NCI-H128 (cell line): ENCODE results near the gene CHCHD6.

ENCODE experiments used
- DNase-seq: peaks from one replicate; lab custom pipeline; 2025; ENCODE audit not compliant: unreplicated experiment; lab: John Stamatoyannopoulos, UW

Gene CHCHD6

DNA sequence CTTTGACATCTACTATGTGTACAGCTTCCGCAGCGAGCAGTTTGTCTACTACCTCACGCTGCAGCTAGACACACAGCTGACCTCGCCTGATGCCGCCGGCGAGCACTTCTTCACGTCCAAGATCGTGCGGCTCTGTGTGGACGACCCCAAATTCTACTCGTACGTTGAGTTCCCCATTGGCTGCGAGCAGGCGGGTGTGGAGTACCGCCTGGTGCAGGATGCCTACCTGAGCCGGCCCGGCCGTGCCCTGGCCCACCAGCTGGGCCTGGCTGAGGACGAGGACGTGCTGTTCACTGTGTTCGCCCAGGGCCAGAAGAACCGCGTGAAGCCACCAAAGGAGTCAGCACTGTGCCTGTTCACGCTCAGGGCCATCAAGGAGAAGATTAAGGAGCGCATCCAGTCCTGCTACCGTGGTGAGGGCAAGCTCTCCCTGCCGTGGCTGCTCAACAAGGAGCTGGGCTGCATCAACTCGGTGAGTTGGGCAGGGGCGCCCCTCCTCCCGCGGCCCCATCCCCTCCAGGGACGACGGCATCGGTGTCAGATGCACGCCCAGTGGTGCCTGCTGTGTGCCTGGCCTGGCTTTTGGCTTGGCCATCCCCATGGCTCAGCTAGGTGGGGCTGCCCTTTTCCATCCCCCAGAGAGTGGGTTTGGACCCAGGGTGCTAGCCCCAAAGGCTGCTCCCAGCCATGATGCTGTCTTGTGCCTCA lies 285.4 kb downstream of the CHCHD6 start:
- no peak for DNase-seq

DNA sequence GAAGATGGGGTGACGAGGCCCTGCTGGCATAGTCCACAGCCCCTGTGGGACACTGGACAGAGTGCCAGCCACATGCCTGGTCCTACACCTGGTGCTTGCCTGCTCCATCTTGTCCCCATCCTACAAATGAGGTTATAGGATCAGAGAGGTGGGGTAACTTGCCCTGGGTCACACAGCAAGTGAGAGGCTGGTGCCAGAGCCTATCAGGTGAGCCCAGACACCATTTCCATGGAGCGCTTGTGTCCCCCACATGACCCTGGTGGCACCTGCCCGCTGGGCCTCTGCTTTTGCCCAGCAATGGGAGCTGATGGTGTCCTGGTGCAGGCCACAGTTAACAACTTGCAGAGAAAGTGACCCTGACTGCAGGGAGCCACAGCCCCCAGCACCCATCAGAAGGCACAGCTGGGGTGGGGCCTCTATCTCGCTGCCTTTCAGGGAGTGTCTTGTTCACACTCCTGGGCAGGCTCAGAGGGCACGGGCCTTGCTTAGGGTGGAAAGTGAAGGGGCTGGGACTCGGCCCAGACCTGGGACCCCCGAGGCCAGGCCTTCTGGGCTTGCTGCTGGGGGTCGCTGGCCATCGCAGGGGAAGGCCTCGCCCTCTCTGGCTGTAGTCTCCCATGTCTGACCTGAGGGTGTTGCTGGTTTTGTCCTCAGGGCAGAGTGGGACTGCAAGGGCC lies 286.1 kb downstream of the CHCHD6 start:
- DNase-seq, result no peak

DNA sequence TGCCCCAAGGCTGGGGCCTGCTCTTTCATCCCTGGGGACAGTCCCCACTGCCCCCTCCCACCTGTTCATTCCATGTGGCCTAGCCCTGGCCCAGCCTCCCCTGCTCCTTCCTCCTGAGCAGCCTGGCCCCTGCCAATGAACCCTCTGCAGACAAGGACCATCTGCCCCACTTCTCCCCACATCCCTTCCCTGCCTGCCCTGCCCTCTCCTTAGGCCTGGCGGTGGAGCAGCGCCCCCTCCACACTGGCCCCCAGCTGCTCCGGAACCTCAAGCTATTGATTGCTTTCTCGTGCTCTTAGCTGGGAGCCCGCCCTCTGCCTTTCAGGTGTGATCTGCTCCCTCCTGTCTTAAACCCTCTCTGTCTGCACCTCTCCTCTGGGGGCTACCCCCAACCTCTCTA lies 286.9 kb downstream of the CHCHD6 start:
- DNase-seq, result no peak

DNA sequence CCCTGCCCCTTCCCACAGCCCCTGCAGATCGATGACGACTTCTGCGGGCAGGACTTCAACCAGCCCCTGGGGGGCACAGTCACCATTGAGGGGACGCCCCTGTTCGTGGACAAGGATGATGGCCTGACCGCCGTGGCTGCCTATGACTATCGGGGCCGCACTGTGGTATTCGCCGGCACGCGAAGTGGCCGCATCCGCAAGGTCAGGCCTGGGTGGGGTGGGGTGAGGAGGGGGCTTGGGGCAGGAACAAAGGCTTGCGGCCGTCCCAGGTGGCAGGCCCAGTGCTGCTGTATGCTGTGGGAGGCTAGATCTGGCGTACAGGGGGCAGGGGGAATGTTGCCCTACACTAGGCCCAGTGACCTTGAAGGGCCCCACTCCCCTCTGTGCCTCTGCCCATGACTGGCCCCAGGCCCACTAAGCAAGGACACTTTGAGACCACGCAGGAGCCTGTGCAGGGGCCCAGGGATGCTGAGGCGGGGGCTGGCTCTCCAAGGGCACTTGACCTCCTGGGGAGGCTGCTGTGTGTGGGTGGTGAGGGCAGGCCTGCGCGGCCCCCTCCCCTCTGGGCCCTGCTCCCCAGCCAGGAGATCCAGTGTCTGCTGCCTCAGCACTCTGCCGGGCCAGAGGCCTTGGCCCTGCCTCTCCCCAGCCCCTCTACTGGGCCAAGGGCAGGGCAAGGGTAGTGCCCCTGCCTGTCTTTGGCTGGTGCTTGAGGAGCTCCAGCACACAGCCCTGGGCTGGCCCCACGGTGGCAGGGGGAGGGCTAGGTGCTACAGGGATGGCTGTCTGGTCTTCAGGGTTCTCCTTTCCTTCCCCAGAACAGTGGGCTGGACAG lies 287.5 kb downstream of the CHCHD6 start:
- DNase-seq, result no peak

DNA sequence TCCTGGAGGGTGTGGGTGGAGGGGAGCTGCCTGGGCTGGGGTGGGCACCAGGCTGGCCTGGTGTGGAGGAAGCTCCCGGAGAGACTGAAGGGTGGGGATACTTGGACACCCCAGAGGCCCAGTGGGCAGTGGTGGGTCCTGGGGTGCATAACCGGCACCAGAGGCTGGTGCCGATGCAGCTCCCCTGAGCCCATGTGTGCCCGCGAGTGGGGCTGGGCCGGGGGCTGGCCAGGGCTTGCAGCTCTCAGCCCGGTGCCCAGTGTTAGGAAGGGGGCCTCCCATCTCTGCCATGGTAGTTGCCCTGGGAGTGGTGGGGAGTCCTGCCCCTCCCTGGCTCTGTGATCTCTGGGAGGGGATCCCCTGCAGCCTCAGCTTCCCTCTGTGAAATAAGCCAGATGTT lies 288.2 kb downstream of the CHCHD6 start:
- no peak for DNase-seq

DNA sequence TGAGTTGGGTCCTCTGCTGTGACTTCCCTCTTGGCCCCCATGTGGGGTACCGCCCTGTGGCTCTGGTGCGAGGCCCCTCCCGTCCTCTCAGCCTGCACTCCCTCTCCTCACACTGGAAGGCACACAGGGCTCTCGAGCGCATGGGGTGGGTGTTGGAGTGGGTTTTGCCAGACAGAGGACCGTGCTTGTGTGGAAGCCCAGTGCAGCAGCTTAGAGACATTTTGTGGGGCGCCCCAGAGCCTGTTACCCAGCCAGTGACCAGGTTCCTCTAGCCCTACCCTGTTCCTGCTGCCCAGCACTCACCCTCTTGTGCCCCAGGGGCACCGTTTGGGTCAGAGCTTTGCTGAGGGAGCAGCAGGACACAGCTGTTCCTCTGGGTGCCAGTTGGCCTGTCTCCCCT lies 288.7 kb downstream of the CHCHD6 start:
- DNase-seq, result no peak

DNA sequence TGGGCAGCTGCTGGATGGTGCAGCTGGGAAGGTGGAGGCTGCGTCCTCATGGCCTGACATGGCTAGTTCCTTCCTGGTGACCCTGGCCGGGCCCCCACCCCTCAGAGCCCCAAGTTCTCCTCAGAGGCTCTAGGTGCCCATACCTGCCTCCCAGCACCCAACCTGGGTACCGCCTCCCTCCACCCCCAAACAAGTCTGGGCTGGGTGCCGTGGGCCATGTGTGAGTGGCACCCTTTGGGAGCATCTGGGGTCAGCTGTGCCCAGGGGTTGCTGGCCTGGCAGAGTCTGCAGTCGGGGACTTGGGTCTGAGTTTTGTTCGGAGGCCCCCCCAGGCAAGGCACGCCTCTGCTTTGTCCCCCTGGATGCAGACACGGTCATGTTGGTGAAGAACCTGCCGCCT lies 289.4 kb downstream of the CHCHD6 start:
- DNase-seq, result no peak

DNA sequence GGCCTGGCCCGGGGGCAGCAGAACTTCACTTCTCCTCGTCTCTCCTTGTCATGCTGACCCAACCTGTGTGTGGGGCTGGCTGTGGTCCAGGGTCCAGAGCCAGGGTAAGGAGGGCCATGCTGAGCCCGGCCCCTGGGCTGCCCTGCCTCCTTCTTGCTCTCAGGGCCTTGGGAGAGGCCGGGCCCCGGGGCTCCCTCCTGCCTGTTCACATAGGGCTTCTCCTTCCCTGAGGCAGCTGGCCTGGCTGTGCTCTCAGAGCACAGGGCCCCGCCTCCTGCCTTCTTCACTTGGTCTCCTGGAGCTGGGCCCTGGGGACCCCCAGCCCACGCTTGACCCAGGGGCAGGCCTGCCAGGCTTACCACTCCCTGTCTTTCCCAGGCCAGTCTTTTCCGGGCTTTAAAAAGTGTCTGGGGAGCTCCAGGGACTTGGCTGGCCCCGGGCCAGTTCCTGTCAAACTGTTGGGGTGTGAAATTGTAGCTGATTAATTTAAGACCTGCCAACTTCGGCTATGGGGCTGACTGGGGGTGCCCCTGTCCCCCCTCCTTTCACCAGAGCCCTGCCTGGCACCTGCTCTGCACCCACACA lies 290.7 kb downstream of the CHCHD6 start:
- no peak for DNase-seq

DNA sequence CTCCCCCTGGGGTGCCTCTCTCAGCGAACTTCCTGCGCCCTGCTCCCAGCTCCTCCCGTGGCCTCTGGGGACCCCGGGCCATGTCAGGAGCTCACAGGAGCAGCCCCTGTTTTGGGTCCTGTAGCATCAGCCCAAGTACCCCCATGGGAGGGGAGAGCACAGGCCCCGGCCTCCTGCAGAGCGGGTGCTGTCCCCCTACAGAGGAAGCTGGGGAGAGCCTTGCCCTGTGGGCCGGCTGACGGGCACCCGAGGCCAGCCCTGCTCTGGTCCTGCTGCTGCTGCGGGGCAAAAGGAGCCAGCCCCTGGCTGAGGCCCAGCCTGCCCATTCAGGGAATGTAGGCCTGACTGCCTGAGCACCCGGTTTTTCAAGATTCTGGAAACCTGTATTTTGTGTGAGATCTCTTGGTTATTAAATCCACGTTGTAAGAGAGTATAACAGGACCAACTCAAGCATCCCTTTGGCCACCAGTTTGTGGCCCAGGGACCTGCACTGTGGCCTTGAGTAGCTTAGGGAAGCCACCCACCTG lies 291.3 kb downstream of the CHCHD6 start:
- DNase-seq, result no peak

DNA sequence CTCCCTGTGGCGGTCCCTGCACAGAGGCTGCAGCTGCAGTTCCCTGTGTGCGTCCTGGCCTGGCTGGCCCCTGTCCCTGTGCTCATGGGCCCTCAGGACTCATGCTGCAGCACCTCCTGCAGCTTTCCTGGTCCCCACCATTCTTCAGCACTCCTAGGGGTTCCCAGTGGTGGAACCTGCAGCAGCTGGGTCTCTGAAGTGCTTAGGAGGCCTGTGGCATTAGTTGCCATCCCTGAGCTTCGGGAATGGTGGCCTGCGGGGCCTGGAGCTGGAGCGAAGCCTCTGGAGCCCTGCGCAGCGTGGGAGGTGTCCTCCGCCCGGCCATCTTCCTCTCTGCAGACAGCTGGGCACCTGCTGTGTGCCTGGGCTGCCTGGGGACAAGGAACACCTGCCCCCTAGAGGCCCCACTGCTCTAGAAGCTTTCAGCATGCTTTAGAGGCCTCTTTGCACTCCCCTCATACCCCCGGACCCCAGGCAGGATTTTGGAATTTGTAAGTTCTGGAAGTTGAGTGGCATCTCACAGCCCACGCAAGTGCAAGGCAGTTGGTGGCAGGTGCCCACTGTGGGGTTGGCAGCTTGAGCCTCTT lies 292.0 kb downstream of the CHCHD6 start:
- DNase-seq, result no peak

DNA sequence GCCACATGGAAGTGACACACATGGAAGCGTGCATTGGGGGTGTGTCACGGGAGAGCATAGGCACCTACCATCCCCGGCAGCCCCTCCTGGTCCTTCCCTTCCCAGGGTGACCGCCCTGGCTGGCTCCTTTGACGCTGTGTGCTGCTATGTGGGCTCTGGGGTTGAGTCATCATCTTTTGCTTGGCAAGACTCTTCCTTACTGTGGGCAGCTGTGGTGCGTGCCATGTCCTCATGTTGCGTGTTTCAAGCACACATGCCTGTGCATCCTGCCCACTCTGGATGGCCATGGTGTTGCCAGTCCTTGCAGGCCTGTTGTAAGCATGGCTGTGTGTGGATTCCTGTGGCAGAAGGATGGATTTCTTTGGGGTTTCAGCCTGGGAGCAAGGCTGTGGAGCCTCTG lies 292.9 kb downstream of the CHCHD6 start:
- no peak for DNase-seq

DNA sequence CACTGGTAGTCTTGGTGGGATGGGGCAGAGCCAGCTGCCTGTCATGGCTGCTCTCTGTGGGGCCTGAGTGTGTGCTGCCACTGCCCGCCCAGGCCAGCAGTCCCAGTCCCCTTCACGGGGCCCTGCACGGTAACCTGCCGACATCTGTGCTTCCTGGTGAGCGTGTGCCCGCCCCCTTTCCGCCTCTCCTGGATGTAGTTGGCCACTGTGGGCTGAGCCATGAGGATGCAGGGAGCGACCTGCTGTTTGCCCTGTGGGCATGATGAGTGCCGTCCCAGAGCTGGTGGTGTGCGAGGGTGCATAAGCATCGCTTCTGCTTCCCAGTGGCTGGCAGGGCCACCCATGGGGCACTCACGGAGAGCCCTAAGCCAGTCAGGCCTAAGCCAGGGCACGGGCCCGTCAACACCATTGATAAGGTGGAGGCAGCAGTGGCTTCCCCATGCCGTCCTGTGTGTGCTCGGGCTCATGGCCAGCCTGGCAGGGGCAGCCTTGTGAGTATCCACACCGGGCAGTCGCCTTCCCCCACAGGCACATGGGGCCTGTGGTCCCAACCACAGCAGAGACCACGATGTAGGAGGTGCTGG lies 293.5 kb downstream of the CHCHD6 start:
- no peak for DNase-seq

DNA sequence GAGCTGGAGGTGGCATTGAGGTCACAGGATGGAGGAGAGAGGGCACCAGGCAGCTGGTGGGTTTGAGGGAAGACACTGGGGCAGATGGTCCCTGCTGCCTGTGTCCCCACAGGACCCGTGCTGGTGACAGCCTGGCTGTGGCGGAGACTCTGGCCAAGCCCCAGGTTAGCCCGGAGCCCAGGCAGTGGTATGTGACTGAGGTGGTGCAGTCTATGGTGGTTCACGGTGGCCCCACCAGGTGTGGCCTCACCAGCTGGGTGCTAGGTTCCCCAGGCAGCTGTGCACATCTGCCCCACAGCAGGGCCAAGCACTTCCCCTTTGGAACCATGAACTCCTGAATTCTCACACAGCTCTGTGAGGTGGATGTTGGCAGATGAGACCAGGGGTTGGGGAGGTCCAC lies 294.3 kb downstream of the CHCHD6 start:
- DNase-seq, result no peak

DNA sequence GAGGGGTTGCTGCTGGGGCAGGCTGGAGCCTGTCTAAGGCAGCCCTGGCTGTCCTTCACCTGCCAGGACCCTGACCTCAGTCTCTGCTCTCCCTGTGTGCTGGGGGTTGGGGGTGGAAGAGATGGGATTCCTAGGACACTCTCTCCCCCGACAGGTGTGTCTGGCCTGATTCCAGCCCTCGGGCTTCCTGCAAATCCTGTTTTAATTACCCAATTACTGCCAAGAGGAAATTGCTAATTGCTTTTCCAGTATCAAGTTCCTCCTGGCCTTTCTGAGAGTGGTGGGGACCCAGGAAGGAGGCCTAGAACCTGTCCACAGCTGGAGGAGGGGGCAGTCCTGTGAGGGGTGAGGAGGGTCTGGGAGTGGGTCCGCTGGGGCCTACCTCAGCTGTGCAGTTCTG lies 294.7 kb downstream of the CHCHD6 start:
- no peak for DNase-seq

DNA sequence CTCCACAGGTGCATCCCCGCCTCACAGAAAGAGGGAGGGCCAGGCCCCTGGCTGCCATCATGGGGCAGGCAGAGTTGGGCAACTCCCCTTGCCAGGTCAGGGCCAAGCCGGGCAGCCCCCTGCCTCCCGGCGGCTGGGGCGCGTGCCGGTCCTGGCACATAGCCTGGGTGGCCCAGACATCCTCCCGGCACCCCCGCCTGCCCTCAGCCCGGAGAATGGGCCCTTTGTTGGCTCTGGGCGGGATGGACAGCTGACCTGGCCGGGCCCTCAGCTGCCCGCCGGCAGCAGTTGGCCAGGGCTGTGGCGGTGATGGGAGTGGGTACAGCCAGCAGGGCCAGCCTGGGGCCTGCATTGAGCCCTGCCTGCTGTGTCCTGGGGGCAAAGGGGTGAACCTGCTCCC lies 295.3 kb downstream of the CHCHD6 start:
- DNase-seq, result no peak

DNA sequence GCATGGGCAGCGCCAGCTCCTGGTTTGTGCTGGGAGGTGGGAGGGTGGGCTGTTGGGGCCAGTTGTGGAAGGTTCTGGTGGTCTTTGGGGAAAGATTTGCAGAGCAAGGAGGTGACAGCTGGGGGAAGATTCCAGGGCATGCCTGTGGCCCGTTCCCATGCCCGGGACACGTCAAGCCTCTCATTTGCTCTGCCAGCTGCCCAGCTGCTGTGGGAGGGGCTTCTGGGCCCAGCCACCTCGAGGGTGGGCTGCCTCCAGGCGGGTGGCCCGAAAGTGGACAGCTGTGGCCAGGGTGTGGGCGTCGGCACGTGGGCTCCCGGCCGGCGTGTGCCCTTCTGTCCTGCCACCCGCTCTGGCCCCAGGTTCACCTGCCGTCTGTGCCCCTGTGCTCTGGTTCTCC lies 296.1 kb downstream of the CHCHD6 start:
- no peak for DNase-seq

DNA sequence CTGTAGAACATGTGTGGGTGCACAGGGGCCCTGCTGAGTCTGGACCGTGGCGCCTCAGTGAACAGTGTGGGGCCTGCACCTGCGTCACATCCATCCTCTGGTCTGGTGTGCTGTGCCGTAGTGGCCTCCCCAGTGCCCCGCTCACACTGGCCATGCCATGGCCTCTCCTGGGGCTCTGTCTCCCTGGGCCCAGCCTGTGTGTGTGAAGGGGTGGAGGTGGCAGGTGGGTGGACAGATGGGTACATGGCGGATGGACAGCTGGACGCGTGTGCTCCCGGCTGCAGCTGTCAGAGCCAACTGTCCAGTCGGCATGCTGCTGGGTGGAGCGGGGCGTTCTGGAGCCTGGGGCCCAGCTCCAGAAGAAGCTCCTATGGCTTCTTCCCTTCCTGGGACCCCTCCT lies 296.7 kb downstream of the CHCHD6 start:
- no peak for DNase-seq

DNA sequence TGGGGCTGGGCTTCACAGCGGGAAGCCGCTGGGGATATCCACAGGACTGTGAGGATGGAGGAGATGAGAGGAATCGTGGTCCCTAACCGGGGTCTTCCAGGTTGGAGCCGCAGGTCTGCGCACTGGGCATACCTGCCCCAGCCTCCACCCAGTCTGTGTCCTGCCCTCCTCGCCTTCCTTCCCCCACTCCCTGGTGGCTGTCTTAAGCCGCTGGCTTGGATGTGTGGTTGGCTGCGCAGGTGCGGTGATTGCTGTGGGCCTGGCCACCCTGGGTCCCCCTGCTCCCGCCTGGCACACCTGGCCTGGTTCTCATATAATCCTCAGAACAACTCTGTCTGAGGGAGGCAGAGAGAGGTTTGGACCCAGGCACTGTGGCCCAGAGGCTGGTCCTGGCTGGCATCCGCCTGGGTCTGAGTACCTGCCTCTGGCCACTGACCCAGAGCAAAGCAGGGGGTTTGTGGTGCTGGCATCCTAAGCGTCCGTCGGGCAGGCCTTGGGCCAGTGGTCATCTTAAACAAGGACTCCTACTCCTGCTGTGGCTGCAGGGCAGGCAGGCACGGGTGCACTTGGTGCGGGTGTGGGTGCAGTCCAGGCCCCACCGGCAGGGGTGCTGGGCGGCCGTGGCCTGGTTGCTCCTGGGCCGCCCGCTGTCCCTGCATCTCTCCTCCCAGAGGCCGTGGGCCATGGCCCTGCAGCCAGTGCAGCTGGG lies 297.6 kb downstream of the CHCHD6 start:
- DNase-seq, result no peak

DNA sequence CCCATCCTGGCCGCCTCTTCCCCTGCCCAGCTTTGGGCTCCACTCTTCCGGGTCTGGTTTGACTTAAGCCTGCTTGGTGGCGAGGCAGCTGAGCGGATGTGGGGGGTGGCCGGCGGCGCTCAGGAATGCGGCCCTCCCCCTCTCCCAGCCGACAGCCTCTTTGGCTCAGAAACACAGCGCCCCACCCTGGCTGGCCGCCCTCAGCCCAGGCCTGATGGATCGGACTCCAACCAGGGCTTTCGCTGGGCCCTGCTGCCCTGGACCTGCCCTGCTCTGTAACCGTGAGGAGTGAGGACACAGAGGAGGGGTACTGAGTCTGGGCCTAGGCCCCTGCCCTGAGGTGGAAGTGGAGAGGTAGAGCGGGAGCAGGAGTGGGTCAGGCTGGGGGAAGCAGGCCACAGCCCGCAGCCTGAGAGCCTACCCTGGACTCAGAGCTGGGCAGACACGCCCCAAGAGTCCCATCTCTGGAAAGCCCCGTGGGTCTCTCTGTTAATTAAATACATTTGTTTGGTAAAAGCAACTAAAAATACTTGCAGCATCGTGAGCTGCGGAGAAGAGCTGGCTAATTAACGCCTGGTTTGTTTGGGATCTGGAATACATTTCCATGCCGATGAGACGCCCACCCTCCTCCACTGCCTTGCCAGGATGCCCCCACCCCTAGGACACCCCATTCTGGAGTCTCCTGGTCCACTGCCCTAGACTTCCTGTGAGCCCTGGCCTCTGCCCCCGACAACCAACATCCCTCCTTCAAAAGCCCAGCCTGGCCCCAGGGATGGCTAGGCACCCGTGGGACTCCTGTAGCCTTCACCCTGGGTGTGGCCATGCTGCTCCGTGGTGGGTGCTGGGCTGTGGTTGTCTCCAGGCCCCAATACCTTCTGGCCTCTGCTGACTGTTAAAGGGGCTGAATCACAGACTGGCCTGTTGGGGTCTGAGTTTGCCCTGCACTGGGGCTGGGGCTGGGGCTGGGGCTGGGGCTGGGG lies 298.4 kb downstream of the CHCHD6 start:
- DNase-seq, result no peak
